Raji (cell line): ENCODE data around the gene HECTD3.

Experiments
- POLR2A ChIP-seq: IDR thresholded peaks from 2 replicates; pipeline ENCODE4 v1.6.1; 2011; ENCODE audit warnings: low read depth, low read length, control low read depth; ENCODE audit not compliant: insufficient read depth

HECTD3 gene

GRCh38 chr1:45023663-45024062, 12.5 kb upstream of the HECTD3 start:
- no peak for TF ChIP-seq POLR2A

- no peak for TF ChIP-seq POLR2A
These were observed 7.6 kb upstream of the HECTD3 start for GRCh38 chr1:45018599-45019230.

- TF ChIP-seq POLR2A, result no peak
These were observed 5.6 kb upstream of the HECTD3 start for GRCh38 chr1:45016767-45017166.

GRCh38 chr1:45016090-45016697, 5.1 kb upstream of the HECTD3 start:
- TF ChIP-seq POLR2A, result no peak

GRCh38 chr1:45015683-45016082, 4.6 kb upstream of the HECTD3 start:
- no peak for TF ChIP-seq POLR2A

GRCh38 chr1:45014321-45015028, 3.4 kb upstream of the HECTD3 start:
- no peak for TF ChIP-seq POLR2A

GRCh38 chr1:45013551-45014209, 2.6 kb upstream of the HECTD3 start:
- TF ChIP-seq POLR2A, result no peak

- TF ChIP-seq POLR2A, result no peak
These were observed 1.6 kb upstream of the HECTD3 start for GRCh38 chr1:45012639-45013278.

- peak; percentile 87 for TF ChIP-seq POLR2A
These were observed 914 bp upstream of the HECTD3 start, which contains the start of gene UROD for GRCh38 chr1:45011837-45012638. UROD (plus strand) TSS chr1:45012254; CDS start chr1:45012266, 12 bp downstream.

GRCh38 chr1:45009956-45010854, 919 bp downstream of the HECTD3 start:
- TF ChIP-seq POLR2A, result no peak

GRCh38 chr1:45009296-45009865, 1.7 kb downstream of the HECTD3 start:
- TF ChIP-seq POLR2A, result no peak

- TF ChIP-seq POLR2A, result no peak
These were observed 2.6 kb downstream of the HECTD3 start for GRCh38 chr1:45008516-45008915.

- no peak for TF ChIP-seq POLR2A
These were observed 3.0 kb downstream of the HECTD3 start for GRCh38 chr1:45008076-45008475.
